Muscle layer of colon (tissue), 2 donors: Measurements from ENCODE around the gene IDH1.

ENCODE experiments used
- H3K27ac ChIP-seq: one replicate; pipeline ENCODE4 v1.7.0; 2013; ENCODE audit warnings: low read depth, mild to moderate bottlenecking, low read length, moderate library complexity
- H3K27me3 ChIP-seq, 2 donors: one replicate each; pipeline ENCODE4 v1.7.0; 2013; ENCODE audit warnings: low read length in 2 of 2, mild to moderate bottlenecking in 2 of 2; ENCODE audit not compliant: insufficient read depth in 2 of 2, control insufficient read depth in 1 of 2
- H3K36me3 ChIP-seq: one replicate; pipeline ENCODE4 v1.7.0; 2013; ENCODE audit warnings: mild to moderate bottlenecking, low read length; ENCODE audit not compliant: insufficient read depth
- H3K4me1 ChIP-seq: one replicate; pipeline ENCODE4 v1.7.0; 2013; ENCODE audit warnings: mild to moderate bottlenecking, low read length; ENCODE audit not compliant: insufficient read depth
- H3K4me3 ChIP-seq, 2 donors: one replicate each; pipeline ENCODE4 v1.7.0; 2013; ENCODE audit warnings: low read length in 2 of 2, low read depth in 1 of 2, mild to moderate bottlenecking in 1 of 2, moderate library complexity in 1 of 2
- H3K9ac ChIP-seq: one replicate; pipeline ENCODE4 v1.7.0; 2013; ENCODE audit warnings: low read length
- H3K9me3 ChIP-seq: one replicate; pipeline ENCODE4 v1.7.0; 2013; ENCODE audit warnings: mild to moderate bottlenecking, low read length
- donor health status: abdominal sarcoma.
- donor health status: Adenocarcinoma of cecum.

Gene IDH1

DNA sequence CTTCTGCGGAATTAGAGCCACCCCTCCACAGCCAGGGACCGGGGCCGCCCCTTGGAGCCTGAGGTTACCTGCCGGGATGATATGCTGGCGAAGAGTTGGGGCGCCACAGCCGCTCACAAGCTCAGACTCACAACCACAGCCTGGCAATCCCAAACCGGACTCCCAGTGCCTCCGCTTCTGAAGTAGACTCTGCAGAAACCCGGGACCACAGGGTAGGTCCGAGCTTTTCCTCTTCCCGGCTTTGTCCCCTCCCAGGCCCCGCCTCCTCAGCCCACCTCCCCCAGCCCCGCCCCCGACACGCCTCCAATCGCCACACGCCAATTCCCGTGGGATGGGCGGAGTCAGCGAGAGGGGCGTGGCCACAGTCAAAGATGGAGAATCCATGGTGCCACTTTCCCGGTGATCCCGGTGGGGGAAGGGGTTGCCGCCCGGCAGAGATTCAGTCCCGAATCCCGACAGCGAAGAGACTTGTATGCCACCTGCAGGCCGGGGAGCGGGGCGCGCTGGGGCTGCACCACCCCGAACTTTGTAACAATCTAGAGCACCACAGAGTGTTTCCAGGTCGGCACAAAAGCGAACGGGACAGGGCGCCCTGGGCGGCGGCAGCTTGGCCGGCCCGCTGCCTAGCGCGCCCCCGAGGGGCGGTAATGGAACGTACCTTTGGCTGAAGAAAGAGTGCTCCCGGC, at the start of gene IDH1:
Gene IDH1, minus strand, starts transcription at position 201 of the 686 bp plus-strand sequence. CDS start 3,520 bp downstream, outside the sequence.
- peaks cover 21% of the 10 kb centered on the region for H3K4me1 ChIP-seq
- H3K9me3 ChIP-seq: no peaks in the 10 kb centered on the region
- H3K9ac ChIP-seq: peak within 1 kb of the TSS; percentile 30
- H3K36me3 ChIP-seq: peaks cover 11% of the 10 kb centered on the region
- H3K27me3 ChIP-seq: no peaks in the 10 kb centered on the region
- peak within 1 kb of the TSS; percentile 98 to 99 for H3K4me3 ChIP-seq
- H3K27ac ChIP-seq: peak within 1 kb of the TSS; percentile 91

DNA sequence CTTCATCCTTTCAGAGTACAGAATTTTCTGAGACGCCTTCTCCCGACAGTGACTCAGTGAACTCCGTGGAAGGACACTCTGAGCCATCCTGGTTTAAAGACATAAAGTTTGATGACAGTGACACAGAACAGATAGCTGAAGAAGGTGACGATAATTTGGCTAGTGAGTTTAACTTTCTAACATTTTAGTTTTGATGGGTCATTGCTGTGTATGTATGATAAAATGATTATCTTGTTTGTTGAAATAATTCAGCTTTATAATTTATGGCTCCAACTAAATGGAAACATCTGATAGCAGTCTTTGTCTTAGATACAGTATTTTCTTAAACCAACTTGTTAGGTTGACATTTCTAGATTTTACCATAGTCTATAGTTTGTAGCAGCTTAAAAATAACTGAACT, 49.3 kb upstream of the IDH1 start:
- no peak overlapping the region for H3K27ac ChIP-seq
- H3K9me3 ChIP-seq: no peaks in the 10 kb centered on the region
- H3K4me3 ChIP-seq: no peak overlapping the region
- peaks cover 42% of the 10 kb centered on the region for H3K36me3 ChIP-seq
- H3K9ac ChIP-seq: no peak overlapping the region
- H3K27me3 ChIP-seq: no peaks in the 10 kb centered on the region
- H3K4me1 ChIP-seq: no peaks in the 10 kb centered on the region

DNA sequence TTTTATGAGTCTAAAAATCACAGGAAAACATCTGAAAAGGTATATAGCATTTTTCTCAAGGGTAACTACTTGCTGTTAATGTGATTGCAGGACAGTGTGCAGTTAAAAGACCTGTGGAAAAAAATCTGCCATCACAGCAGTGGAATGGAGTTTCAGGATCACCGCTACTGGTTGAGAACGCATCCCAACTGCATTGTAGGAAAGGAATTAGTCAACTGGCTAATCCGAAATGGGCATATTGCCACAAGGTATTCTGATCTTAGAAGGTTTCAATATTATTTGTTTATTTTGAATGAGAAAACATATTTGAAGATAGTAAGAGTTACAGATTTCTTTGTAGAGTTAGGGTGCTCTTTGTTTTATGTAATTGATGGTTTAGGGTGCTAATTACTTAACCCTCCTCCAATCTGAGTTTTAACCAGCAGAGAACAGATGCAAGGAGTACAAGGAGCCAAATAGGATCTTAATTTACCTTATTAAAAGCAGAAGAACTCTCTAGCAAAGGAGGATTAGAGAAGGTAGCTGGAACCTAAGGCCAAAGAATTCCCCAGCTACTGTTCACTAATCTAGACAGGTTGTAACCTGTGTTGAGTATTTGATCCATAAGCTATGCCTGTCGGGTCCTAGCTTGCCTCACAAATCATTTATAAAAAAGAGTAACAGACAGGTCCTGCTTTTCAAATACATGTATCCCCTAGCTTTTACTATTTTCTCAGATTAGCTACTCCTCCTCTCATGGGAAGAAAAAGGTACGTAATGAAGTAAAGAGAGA, 46.2 kb upstream of the IDH1 start:
- Histone ChIP-seq H3K27me3 (no peaks in the 10 kb centered on the region), H3K27ac (no peak overlapping the region), H3K4me1 (no peaks in the 10 kb centered on the region), H3K9ac (no peak overlapping the region), H3K4me3 (no peak overlapping the region), H3K9me3 (no peaks in the 10 kb centered on the region), H3K36me3 (peaks cover 46% of the 10 kb centered on the region)

DNA sequence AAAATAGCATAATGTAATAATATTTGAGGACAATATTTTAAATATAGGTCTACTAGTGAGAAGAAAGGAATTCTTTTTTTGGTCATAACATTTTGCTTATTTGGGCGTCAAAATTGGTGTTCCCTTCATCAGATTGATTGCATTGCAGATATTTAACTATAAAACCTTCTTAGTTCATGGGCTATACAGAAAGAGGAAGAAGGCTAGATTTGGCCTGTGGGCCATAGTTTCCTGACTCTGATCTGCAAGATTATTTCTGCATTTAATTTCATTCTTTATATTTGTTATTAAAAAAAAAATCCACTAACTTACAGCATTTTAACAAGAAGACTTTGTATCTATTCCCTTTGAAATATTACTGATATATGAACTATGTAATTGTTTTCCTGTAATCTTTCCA, 43.1 kb upstream of the IDH1 start:
- Histone ChIP-seq H3K4me3 (no peak overlapping the region), H3K9ac (no peak overlapping the region), H3K27ac (no peak overlapping the region), H3K9me3 (no peaks in the 10 kb centered on the region), H3K4me1 (no peaks in the 10 kb centered on the region), H3K36me3 (peaks cover 43% of the 10 kb centered on the region), H3K27me3 (no peaks in the 10 kb centered on the region)

DNA sequence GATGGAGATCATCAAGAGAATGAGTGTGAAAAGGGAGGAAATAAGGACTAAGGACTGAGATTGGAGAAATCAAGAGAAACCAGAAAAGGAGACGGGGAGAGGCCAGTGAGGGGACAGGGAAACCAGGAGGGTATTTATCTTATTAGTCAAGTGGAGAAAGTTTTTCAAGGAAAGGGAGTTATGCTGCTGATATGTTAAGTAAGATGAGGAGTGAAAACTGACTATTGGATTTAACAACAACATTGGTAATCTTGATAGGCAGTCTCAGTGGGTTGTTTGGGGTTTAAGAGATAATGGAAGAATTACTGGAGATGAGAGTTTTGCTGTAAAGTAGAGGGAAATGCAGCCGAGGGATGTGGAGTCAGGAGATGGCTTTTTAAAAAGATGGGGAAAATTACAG, 41.7 kb upstream of the IDH1 start:
- H3K9me3 ChIP-seq: no peaks in the 10 kb centered on the region
- no peak overlapping the region for H3K4me3 ChIP-seq
- no peaks in the 10 kb centered on the region for H3K27me3 ChIP-seq
- H3K9ac ChIP-seq: no peak overlapping the region
- H3K4me1 ChIP-seq: no peaks in the 10 kb centered on the region
- H3K27ac ChIP-seq: no peak overlapping the region
- peaks cover 34% of the 10 kb centered on the region for H3K36me3 ChIP-seq

DNA sequence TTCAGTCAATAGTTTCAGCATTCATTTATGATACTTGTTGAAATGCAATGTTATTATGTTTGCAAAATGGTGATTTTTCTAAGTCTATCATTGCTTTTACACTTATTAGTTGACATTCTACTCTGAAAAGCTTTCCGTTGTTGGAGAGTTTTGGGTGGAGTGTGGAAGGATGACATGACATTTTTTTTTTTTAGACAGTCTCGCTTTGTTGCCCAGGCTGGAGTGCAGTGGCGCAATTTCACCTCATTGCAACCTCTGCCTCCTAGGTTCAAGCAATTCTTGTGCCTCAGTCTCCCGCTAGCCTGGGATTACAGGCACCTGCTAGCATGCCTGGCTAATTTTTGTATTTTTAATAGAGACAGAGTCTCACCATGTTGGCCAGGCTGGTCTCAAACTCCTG, 41.0 kb upstream of the IDH1 start:
- H3K9me3 ChIP-seq: no peaks in the 10 kb centered on the region
- no peak overlapping the region for H3K4me3 ChIP-seq
- no peak overlapping the region for H3K9ac ChIP-seq
- H3K27ac ChIP-seq: no peak overlapping the region
- H3K4me1 ChIP-seq: no peaks in the 10 kb centered on the region
- H3K36me3 ChIP-seq: peaks cover 30% of the 10 kb centered on the region
- no peaks in the 10 kb centered on the region for H3K27me3 ChIP-seq

DNA sequence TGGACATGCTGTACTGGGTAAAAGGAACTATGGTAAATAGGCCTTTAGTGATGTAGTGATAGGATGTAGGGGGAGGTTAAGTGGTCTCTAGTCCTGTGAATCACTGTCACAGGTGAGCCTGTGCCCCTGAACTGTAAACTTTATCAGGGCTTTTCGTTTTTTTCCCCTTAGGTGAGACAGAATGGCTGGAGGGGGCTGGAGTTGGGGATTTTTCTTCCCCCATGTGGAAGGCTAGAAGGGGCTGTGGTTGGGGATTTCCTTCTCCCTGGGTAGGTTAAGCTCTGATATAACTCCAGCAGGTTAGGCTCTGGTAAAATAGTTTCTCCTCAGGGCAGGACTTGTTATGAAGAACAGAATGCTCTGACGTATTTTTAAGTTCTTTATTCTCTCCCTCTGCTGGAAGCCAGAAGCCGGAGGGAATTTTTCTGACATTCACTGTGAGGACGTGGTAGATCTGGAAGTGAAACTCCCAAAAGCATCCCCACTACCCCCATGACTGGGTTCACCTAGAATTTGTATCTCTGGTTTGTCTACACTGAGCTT, 39.7 kb upstream of the IDH1 start:
- H3K9me3 ChIP-seq: no peaks in the 10 kb centered on the region
- no peak overlapping the region for H3K9ac ChIP-seq
- H3K27ac ChIP-seq: no peak overlapping the region
- no peaks in the 10 kb centered on the region for H3K27me3 ChIP-seq
- H3K4me1 ChIP-seq: no peaks in the 10 kb centered on the region
- H3K36me3 ChIP-seq: peaks cover 32% of the 10 kb centered on the region
- H3K4me3 ChIP-seq: no peak overlapping the region

DNA sequence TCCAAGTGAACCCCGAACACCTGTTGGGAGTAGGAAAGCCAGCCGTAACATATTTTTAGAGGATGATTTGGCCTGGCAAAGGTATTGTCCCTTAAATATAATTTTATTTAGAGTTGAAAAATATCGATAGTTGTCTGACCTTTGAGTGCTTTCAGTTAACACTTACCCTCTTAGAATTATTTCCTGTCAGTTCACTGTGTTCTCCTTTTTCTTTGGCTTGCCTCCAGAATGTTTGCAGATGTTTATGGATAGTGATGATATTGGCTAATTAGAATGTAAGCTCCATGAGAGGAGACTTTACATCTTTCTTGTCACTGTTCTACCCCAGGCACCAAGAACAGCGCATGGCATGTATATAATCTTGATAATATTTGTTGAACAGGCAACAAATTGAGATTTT, 31.0 kb upstream of the IDH1 start:
- H3K9ac ChIP-seq: no peak overlapping the region
- H3K4me3 ChIP-seq: no peak overlapping the region
- H3K27ac ChIP-seq: no peak overlapping the region
- H3K9me3 ChIP-seq: no peaks in the 10 kb centered on the region
- H3K4me1 ChIP-seq: no peaks in the 10 kb centered on the region
- peaks cover 46% of the 10 kb centered on the region for H3K36me3 ChIP-seq
- H3K27me3 ChIP-seq: no peaks in the 10 kb centered on the region

DNA sequence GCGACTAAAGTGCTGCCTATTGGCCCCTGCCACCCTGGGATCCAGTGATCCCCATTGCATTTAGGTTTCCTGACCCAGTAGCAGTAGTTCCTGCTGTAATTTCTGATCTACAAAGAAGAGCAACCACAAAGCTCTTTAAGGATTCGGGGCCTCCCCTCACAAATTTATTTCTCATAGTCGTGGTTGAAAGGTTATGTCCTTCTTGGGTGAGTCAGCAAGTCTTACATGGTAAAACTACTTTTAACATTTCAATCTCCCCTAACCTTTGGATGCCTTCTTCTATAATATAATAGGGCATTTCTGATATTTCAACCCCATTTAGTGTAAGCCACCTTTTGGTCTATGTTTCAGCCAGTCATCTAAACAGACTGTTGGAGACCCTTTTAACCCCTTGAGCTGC, 26.1 kb upstream of the IDH1 start:
- Histone ChIP-seq H3K9me3 (no peaks in the 10 kb centered on the region), H3K36me3 (peaks cover 62% of the 10 kb centered on the region), H3K4me1 (no peaks in the 10 kb centered on the region)

DNA sequence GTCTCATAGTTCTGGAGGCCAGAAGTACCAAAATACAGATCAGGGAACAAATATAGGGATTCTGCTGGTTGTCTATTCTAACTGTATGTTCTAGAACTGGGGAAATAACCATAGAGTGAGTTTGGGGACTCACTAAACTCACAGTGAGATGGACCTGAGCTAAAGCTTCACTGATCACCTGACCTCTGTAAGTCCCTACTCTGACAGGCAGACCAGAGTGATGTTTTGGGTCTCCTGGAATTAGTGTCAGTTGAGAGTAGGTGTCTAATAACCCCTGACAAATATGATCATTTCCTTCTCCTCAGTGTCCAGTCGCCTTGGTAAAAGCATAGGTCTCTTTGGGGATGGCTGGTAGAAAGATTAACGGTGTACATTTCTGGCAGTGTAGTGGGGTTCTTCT, 25.4 kb upstream of the IDH1 start:
- Histone ChIP-seq H3K9me3 (no peaks in the 10 kb centered on the region), H3K27ac (no peak overlapping the region), H3K27me3 (no peaks in the 10 kb centered on the region), H3K9ac (no peak overlapping the region), H3K4me1 (no peaks in the 10 kb centered on the region), H3K4me3 (no peak overlapping the region), H3K36me3 (peaks cover 64% of the 10 kb centered on the region)

More for the DNA sequence above, 26.1 kb upstream of the IDH1 start:
- Histone ChIP-seq H3K4me3 (no peak overlapping the region), H3K27ac (no peak overlapping the region), H3K9ac (no peak overlapping the region), H3K27me3 (no peaks in the 10 kb centered on the region)

DNA sequence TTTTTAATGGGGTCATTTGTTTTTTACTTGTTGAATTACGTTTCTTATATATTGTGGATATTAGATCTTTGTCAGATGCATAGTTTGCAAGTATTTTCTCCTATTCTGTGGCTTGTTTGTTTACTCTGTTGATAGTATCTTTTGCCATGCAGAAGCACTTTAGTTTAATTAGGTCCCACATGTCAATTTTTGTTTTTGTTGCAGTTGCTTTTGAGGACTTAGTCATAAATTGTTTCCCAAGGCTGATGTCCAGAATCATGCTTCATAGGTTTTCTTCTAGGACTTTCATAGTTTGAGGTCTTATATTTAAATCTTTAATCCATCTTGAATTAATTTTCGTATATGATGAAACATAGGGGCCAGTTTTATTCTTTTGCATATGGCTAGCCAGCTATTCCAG, 24.4 kb upstream of the IDH1 start:
- Histone ChIP-seq H3K4me3 (no peak overlapping the region), H3K4me1 (no peaks in the 10 kb centered on the region), H3K36me3 (peaks cover 74% of the 10 kb centered on the region), H3K27ac (no peak overlapping the region), H3K9ac (no peak overlapping the region), H3K9me3 (no peaks in the 10 kb centered on the region), H3K27me3 (no peaks in the 10 kb centered on the region)
